Measurements from ENCODE around the gene HAUS1. TPM values are rescaled to one million over a fixed set of nuclear protein-coding genes. Genes with fewer than 3 reads are reported as not detected.

HAUS1 gene
- polyA plus RNA-seq, 1 donor from 2014 or later: 118 TPM

DNA sequence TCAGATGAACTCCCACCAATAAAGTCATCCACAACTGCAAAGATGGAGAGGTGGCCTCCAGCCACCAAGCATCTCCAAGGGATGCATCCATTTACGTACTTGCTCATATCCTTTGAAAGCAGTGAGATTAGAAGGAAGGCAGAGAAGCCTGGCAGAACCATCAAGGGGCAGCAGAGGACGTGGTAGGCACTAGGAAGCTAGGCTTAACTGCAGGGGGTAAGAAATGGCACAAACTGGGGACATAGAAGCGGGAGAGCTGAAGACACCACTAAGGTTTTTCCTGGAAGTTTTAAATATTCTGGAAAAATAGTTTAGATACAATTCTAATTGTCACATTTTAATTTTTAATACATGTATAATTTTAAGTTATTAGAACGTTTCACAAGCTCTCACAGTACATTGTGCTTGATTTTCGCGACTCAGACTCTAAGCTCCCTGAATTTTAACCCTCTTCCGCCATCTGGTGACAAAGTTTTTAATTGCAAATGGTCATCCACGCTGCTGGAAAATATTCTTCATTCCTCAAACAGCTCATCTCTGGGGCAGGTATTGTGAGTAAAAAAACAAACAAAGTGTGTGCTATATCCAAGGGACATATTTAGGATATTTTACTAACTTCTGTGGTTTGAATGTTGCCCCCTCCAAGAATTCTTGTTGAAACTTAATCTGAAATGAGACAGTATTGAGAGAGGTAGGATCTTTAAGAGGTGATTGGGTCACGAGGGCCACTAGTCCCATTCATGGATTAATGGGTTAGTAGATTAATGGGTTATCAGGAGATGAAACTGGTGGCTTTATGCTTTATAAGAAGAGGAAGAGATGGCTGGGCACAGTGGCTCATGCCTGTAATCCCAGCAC is 30.5 kb upstream of the HAUS1 start (continued):
- no peak for TF ChIP-seq POLR2AphosphoS5 (IDR thresholded peaks at IDR 0.05)

GRCh38 chr18:46079336-46079735 is 24.8 kb upstream of the HAUS1 start:
- Histone ChIP-seq H3K36me3 (ENCODE audit: insufficient read depth, low read length) (no peaks in the 10 kb centered on the region), H3K79me2 (replicated peaks; ENCODE audit: insufficient read depth, low read length) (no peaks in the 10 kb centered on the region), H3K4me3 (ENCODE audit: low read length) (no peak overlapping the region), H3K27me3 (ENCODE audit: insufficient read depth, low read depth, low read length) (no peaks in the 10 kb centered on the region), H4K20me1 (ENCODE audit: insufficient read depth) (no peaks in the 10 kb centered on the region), H3K4me2 (ENCODE audit: low read length) (no peak overlapping the region), H2AFZ (ENCODE audit: low read depth, low read length) (no peak overlapping the region), H3K9me3 (ENCODE audit: low read length) (no peaks in the 10 kb centered on the region), H3K27ac (ENCODE audit: low read length) (no peak overlapping the region), H3K9ac (ENCODE audit: low read length) (no peak overlapping the region), H3K9me2 (ENCODE audit: insufficient read depth, low read length) (no peaks in the 10 kb centered on the region), H3F3A (ENCODE audit: insufficient read depth, low read length, poor library complexity, severe bottlenecking) (no peaks in the 10 kb centered on the region)
- TF ChIP-seq, protein P1, sequence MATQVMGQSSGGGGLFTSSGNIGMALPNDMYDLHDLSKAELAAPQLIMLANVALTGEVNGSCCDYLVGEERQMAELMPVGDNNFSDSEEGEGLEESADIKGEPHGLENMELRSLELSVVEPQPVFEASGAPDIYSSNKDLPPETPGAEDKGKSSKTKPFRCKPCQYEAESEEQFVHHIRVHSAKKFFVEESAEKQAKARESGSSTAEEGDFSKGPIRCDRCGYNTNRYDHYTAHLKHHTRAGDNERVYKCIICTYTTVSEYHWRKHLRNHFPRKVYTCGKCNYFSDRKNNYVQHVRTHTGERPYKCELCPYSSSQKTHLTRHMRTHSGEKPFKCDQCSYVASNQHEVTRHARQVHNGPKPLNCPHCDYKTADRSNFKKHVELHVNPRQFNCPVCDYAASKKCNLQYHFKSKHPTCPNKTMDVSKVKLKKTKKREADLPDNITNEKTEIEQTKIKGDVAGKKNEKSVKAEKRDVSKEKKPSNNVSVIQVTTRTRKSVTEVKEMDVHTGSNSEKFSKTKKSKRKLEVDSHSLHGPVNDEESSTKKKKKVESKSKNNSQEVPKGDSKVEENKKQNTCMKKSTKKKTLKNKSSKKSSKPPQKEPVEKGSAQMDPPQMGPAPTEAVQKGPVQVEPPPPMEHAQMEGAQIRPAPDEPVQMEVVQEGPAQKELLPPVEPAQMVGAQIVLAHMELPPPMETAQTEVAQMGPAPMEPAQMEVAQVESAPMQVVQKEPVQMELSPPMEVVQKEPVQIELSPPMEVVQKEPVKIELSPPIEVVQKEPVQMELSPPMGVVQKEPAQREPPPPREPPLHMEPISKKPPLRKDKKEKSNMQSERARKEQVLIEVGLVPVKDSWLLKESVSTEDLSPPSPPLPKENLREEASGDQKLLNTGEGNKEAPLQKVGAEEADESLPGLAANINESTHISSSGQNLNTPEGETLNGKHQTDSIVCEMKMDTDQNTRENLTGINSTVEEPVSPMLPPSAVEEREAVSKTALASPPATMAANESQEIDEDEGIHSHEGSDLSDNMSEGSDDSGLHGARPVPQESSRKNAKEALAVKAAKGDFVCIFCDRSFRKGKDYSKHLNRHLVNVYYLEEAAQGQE (IDR thresholded peaks at IDR 0.05; ENCODE audit: borderline replicate concordance): no peak
- TF ChIP-seq EZH2 (IDR thresholded peaks at IDR 0.05; ENCODE audit: borderline replicate concordance, insufficient read depth, low read length, poor library complexity, severe bottlenecking) (no peak), SMC3 (conservative IDR thresholded peaks at IDR 0.05; ENCODE audit: poor library complexity) (no peak), EP300 (conservative IDR thresholded peaks at IDR 0.05; ENCODE audit: poor library complexity, severe bottlenecking) (no peak), TAF1 (IDR thresholded peaks at IDR 0.05; ENCODE audit: low read depth) (no peak), CTCF (IDR thresholded peaks at IDR 0.05; ENCODE audit: poor library complexity, severe bottlenecking) (no peak), RAD21 (conservative IDR thresholded peaks at IDR 0.05) (no peak), MXI1 (conservative IDR thresholded peaks at IDR 0.05; ENCODE audit: poor library complexity, severe bottlenecking) (no peak), POLR2AphosphoS5 (IDR thresholded peaks at IDR 0.05) (no peak)

DNA sequence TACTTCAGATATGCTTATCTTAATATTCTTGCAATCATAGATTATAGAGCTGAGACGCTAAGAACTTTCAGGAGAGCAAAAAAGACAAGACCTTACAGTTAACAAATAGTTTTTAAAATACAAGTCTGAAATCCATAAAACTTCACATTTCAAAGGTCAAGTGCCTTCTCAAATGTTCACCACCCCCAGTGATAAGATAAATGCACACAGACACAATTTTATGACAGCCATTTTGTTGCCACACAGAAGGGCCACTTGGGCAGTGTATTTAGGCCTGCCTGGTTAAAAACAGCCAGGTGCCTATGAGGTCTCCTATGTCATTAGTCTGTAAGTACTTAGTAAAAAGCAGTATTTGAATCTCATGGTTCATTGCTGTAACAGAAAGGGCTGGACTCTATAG is 24.0 kb upstream of the HAUS1 start:
- Histone ChIP-seq H3K79me2 (replicated peaks; ENCODE audit: insufficient read depth, low read length) (no peaks in the 10 kb centered on the region), H3K27ac (ENCODE audit: low read length) (no peak overlapping the region), H3K4me3 (ENCODE audit: low read length) (no peak overlapping the region), H4K20me1 (ENCODE audit: insufficient read depth) (no peaks in the 10 kb centered on the region), H3K36me3 (ENCODE audit: insufficient read depth, low read length) (no peaks in the 10 kb centered on the region), H3K9me2 (ENCODE audit: insufficient read depth, low read length) (no peaks in the 10 kb centered on the region), H3K9me3 (ENCODE audit: low read length) (no peaks in the 10 kb centered on the region), H2AFZ (ENCODE audit: low read depth, low read length) (no peak overlapping the region), H3K9ac (ENCODE audit: low read length) (no peak overlapping the region), H3F3A (ENCODE audit: insufficient read depth, low read length, poor library complexity, severe bottlenecking) (no peaks in the 10 kb centered on the region), H3K4me2 (ENCODE audit: low read length) (no peak overlapping the region), H3K27me3 (ENCODE audit: insufficient read depth, low read depth, low read length) (no peaks in the 10 kb centered on the region)
- no peak for TF ChIP-seq EZH2 (IDR thresholded peaks at IDR 0.05; ENCODE audit: borderline replicate concordance, insufficient read depth, low read length, poor library complexity, severe bottlenecking)
- no peak for TF ChIP-seq EP300 (conservative IDR thresholded peaks at IDR 0.05; ENCODE audit: poor library complexity, severe bottlenecking)
- no peak for TF ChIP-seq RAD21 (conservative IDR thresholded peaks at IDR 0.05)
- no peak for TF ChIP-seq SMC3 (conservative IDR thresholded peaks at IDR 0.05; ENCODE audit: poor library complexity)
- TF ChIP-seq, protein P1 (IDR thresholded peaks at IDR 0.05; ENCODE audit: borderline replicate concordance): no peak
- no peak for TF ChIP-seq TAF1 (IDR thresholded peaks at IDR 0.05; ENCODE audit: low read depth)
- no peak for TF ChIP-seq MXI1 (conservative IDR thresholded peaks at IDR 0.05; ENCODE audit: poor library complexity, severe bottlenecking)
- no peak for TF ChIP-seq POLR2AphosphoS5 (IDR thresholded peaks at IDR 0.05)
- no peak for TF ChIP-seq CTCF (IDR thresholded peaks at IDR 0.05; ENCODE audit: poor library complexity, severe bottlenecking)
